ENCODE measurements around the gene ASIC4.
A peak's percentile ranks its signal among the peaks of the same experiment; 100 is the strongest.

ASIC4 gene

GRCh38 chr2:219569635-219570034 lies 55.4 kb downstream of the ASIC4 start:
- no peak overlapping the region for H3K27ac ChIP-seq (ENCODE audit: low read depth, low read length)
- no peak overlapping the region for H2BK120ac ChIP-seq (ENCODE audit: low read depth, low read length)
- H4K5ac ChIP-seq (ENCODE audit: low read length), result no peak overlapping the region
- H3K27me3 ChIP-seq (ENCODE audit: insufficient read depth, low read length, poor library complexity), result no peaks in the 10 kb centered on the region
- H3K79me1 ChIP-seq (ENCODE audit: low read length), result no peaks in the 10 kb centered on the region
- H3K23ac ChIP-seq (ENCODE audit: low read length), result peak overlapping the region; percentile 89
- H3K9ac ChIP-seq (ENCODE audit: low read length), result peak overlapping the region; percentile 97
- no peak overlapping the region for H3K18ac ChIP-seq (ENCODE audit: low read length)
- DNase-seq, result no peak
- no peak overlapping the region for H2BK15ac ChIP-seq (replicated peaks; ENCODE audit: low read depth)
- H3K79me2 ChIP-seq (ENCODE audit: control insufficient read depth, insufficient read depth, low read length), result peaks cover 6% of the 10 kb centered on the region
- H3K4me3 ChIP-seq (ENCODE audit: low read length), result no peak overlapping the region
- WGBS (ENCODE audit: extremely low coverage, insufficient coverage, low lambda C conversion rate), result no CpG with 5 or more reads among the region's 6 CpGs
- no peak overlapping the region for H2AK5ac ChIP-seq (ENCODE audit: low read length)
- no peak overlapping the region for H4K8ac ChIP-seq (ENCODE audit: low read depth, low read length)
- H2BK5ac ChIP-seq (ENCODE audit: low read length), result no peak overlapping the region
- peak overlapping the region; percentile 99 for H3K56ac ChIP-seq (ENCODE audit: low read length)
- peaks cover 5% of the 10 kb centered on the region for H3K4me1 ChIP-seq (ENCODE audit: control insufficient read depth, low read depth, low read length)
- H3K4ac ChIP-seq (ENCODE audit: low read depth, low read length), result no peak overlapping the region
- H3K4me2 ChIP-seq (ENCODE audit: low read length), result peak overlapping the region; percentile 64
- no peaks in the 10 kb centered on the region for H3K36me3 ChIP-seq (ENCODE audit: control insufficient read depth, insufficient read depth, low read length)

GRCh38 chr2:219570194-219570923 lies 56.1 kb downstream of the ASIC4 start:
- Histone ChIP-seq H3K4me2 (ENCODE audit: low read length) (peak overlapping the region; percentile 64), H4K8ac (ENCODE audit: low read depth, low read length) (peak overlapping the region; percentile 59), H3K56ac (ENCODE audit: low read length) (peak overlapping the region; percentile 99), H3K9ac (ENCODE audit: low read length) (peak overlapping the region; percentile 97), H2AK5ac (ENCODE audit: low read length) (no peak overlapping the region), H3K27ac (ENCODE audit: low read depth, low read length) (peak overlapping the region; percentile 96), H3K27me3 (ENCODE audit: insufficient read depth, low read length, poor library complexity) (no peaks in the 10 kb centered on the region), H2BK15ac (replicated peaks; ENCODE audit: low read depth) (no peak overlapping the region), H2BK120ac (ENCODE audit: low read depth, low read length) (peak overlapping the region; percentile 55), H3K79me2 (ENCODE audit: control insufficient read depth, insufficient read depth, low read length) (peaks cover 6% of the 10 kb centered on the region), H3K23ac (ENCODE audit: low read length) (peak overlapping the region; percentile 94), H3K18ac (ENCODE audit: low read length) (peak overlapping the region; percentile 91), H3K79me1 (ENCODE audit: low read length) (no peaks in the 10 kb centered on the region), H3K4ac (ENCODE audit: low read depth, low read length) (peak overlapping the region; percentile 92), H2BK5ac (ENCODE audit: low read length) (no peak overlapping the region), H3K4me1 (ENCODE audit: control insufficient read depth, low read depth, low read length) (peaks cover 5% of the 10 kb centered on the region), H4K5ac (ENCODE audit: low read length) (no peak overlapping the region), H3K4me3 (ENCODE audit: low read length) (peak overlapping the region; percentile 73), H3K36me3 (ENCODE audit: control insufficient read depth, insufficient read depth, low read length) (no peaks in the 10 kb centered on the region)
- WGBS (ENCODE audit: extremely low coverage, insufficient coverage, low lambda C conversion rate), result no CpG with 5 or more reads among the region's 95 CpGs
- no peak for DNase-seq

DNA sequence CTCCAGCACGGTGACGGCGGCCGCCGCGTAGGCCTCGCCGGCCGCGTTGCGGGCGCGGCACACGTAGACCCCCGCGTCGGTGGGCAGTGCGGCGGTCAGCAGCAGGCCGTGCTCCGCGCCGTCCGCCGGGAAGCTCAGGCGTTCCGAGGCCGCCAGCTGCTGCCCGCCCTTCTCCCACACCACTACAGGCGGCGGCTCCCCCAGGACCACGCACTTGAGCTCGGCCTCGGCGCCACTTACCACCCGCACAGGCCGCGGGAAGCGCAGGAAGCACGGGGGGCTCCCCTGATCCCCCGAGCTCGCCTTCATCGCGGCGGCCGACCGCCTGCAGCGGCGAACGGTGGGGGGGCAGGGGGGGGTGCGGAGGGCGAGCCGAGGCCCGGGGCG lies 56.6 kb downstream of the ASIC4 start:
- Histone ChIP-seq H3K4me1 (ENCODE audit: control insufficient read depth, low read depth, low read length) (peaks cover 3% of the 10 kb centered on the region), H3K4me2 (ENCODE audit: low read length) (peak overlapping the region; percentile 64), H2BK120ac (ENCODE audit: low read depth, low read length) (peak overlapping the region; percentile 55), H3K79me1 (ENCODE audit: low read length) (no peaks in the 10 kb centered on the region), H3K36me3 (ENCODE audit: control insufficient read depth, insufficient read depth, low read length) (no peaks in the 10 kb centered on the region), H3K9ac (ENCODE audit: low read length) (peak overlapping the region; percentile 97), H3K4ac (ENCODE audit: low read depth, low read length) (peak overlapping the region; percentile 92), H3K56ac (ENCODE audit: low read length) (peak overlapping the region; percentile 99), H2AK5ac (ENCODE audit: low read length) (no peak overlapping the region), H3K79me2 (ENCODE audit: control insufficient read depth, insufficient read depth, low read length) (peaks cover 6% of the 10 kb centered on the region), H3K18ac (ENCODE audit: low read length) (peak overlapping the region; percentile 91), H3K4me3 (ENCODE audit: low read length) (peak overlapping the region; percentile 73), H2BK15ac (replicated peaks; ENCODE audit: low read depth) (no peak overlapping the region), H4K8ac (ENCODE audit: low read depth, low read length) (peak overlapping the region; percentile 59), H3K27me3 (ENCODE audit: insufficient read depth, low read length, poor library complexity) (no peaks in the 10 kb centered on the region), H3K23ac (ENCODE audit: low read length) (peak overlapping the region; percentile 94), H4K5ac (ENCODE audit: low read length) (no peak overlapping the region), H2BK5ac (ENCODE audit: low read length) (peak overlapping the region; percentile 91), H3K27ac (ENCODE audit: low read depth, low read length) (peak overlapping the region; percentile 96)
- no CpG with 5 or more reads among the region's 55 CpGs for WGBS (ENCODE audit: extremely low coverage, insufficient coverage, low lambda C conversion rate)
- no peak for DNase-seq

DNA sequence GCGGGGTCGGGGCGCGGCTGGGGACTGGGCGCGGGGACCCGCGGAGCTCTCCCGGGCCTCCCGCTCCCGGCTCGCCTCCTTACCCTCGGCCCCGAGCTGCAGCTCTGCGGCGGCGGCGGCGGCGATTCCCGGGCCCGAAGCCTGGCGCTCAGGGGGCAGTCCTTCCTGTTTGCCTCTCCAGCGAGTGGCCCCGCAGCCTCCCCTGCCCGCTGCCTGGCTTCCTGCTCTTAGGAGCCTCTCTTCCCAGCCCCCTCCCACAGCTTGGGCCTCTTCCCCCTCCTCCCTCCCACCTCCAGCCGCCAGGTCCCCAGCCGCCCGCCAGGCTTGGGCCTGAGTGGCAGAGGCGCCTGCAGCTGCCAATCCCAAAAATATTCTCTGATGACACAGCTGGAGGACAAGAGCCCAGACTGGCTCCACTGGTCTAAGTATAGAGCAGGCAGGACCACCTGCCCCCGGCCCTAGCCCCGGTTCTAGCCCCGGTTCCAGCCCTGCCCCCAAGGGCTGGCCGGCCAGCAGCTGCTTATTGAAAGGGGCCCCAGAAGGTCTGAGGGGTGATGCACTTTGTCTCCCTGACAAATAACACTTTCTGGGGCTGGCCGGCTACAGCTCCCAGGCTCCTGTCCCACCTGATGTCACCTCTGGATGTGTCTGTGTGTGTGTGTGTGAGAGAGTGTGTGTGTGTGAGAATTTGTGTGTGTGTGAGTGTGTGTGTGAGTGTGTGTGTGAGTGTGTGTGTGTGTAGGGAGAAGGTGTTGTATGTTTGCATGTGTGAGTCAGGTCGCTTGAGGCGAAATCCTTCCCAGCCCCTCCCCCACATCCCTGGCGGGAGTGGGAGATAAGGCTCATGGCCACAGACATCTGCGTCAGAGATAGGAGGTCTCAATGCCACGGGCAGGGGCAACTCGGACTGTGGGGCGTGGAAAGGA lies 57.3 kb downstream of the ASIC4 start, which contains the start of gene OBSL1:
Gene OBSL1 (minus strand): TSS at position 229 of the 926 bp plus-strand sequence. CDS start 307 bp downstream, outside the sequence.
- Histone ChIP-seq H3K27ac (ENCODE audit: low read depth, low read length) (peak within 1 kb of the TSS; percentile 96), H3K18ac (ENCODE audit: low read length) (peak within 1 kb of the TSS; percentile 92), H3K9ac (ENCODE audit: low read length) (peak within 1 kb of the TSS; percentile 97), H3K56ac (ENCODE audit: low read length) (peak within 1 kb of the TSS; percentile 99), H2AK5ac (ENCODE audit: low read length) (no peak within 1 kb of the TSS), H3K4me3 (ENCODE audit: low read length) (peak within 1 kb of the TSS; percentile 73), H4K5ac (ENCODE audit: low read length) (no peak within 1 kb of the TSS), H3K27me3 (ENCODE audit: insufficient read depth, low read length, poor library complexity) (no peaks in the 10 kb centered on the region), H2BK120ac (ENCODE audit: low read depth, low read length) (peak within 1 kb of the TSS; percentile 56), H3K36me3 (ENCODE audit: control insufficient read depth, insufficient read depth, low read length) (no peaks in the 10 kb centered on the region), H2BK15ac (replicated peaks; ENCODE audit: low read depth) (no peak within 1 kb of the TSS), H2BK5ac (ENCODE audit: low read length) (peak within 1 kb of the TSS; percentile 91), H3K4me2 (ENCODE audit: low read length) (peak within 1 kb of the TSS; percentile 64), H3K4me1 (ENCODE audit: control insufficient read depth, low read depth, low read length) (peaks cover 3% of the 10 kb centered on the region), H3K4ac (ENCODE audit: low read depth, low read length) (peak within 1 kb of the TSS; percentile 92), H4K8ac (ENCODE audit: low read depth, low read length) (peak within 1 kb of the TSS; percentile 59), H3K79me2 (ENCODE audit: control insufficient read depth, insufficient read depth, low read length) (peaks cover 6% of the 10 kb centered on the region), H3K79me1 (ENCODE audit: low read length) (no peaks in the 10 kb centered on the region), H3K23ac (ENCODE audit: low read length) (peak within 1 kb of the TSS; percentile 94)
- DNase-seq, result peak; percentile 97
- no CpG with 5 or more reads among the region's 42 CpGs for WGBS (ENCODE audit: extremely low coverage, insufficient coverage, low lambda C conversion rate)

DNA sequence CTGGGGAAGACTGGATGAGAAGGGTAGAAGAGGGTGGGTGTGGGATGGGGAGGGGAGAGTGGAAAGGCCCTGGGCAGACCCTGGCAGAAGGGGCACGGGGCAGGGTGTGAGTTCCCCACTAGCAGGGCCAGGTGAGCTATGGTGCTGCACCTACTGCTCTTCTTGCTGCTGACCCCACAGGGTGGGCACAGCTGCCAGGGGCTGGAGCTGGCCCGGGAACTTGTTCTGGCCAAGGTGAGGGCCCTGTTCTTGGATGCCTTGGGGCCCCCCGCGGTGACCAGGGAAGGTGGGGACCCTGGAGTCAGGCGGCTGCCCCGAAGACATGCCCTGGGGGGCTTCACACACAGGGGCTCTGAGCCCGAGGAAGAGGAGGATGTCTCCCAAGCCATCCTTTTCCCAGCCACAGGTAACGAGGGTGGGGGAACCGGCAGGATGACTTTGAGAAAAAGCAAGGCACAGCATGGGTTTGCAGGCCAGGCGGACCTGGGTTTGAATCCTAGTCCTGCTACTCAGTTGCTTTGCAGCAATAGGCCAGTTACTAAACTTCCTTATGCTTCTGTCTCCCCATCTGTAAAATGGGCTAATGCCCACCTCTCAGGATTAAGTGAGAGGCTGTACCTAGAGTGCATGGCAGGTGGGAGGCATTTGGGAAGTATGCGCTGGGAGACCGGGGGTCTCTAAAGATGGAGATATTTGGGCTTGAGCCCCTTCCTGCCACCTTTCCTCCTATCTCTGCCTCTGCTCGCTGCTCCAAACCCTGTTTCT lies 58.1 kb downstream of the ASIC4 start, which contains the start of gene INHA:
Gene INHA (plus strand): TSS at position 74 of the 765 bp plus-strand sequence. CDS start 65 bp downstream, at position 139.
- Histone ChIP-seq H3K79me2 (ENCODE audit: control insufficient read depth, insufficient read depth, low read length) (peaks cover 6% of the 10 kb centered on the region), H3K4me2 (ENCODE audit: low read length) (peak within 1 kb of the TSS; percentile 14), H3K23ac (ENCODE audit: low read length) (no peak within 1 kb of the TSS), H2BK120ac (ENCODE audit: low read depth, low read length) (peak within 1 kb of the TSS; percentile 56), H4K8ac (ENCODE audit: low read depth, low read length) (no peak within 1 kb of the TSS), H3K4ac (ENCODE audit: low read depth, low read length) (peak within 1 kb of the TSS; percentile 92), H4K5ac (ENCODE audit: low read length) (no peak within 1 kb of the TSS), H3K56ac (ENCODE audit: low read length) (peak within 1 kb of the TSS; percentile 99), H3K27ac (ENCODE audit: low read depth, low read length) (peak within 1 kb of the TSS; percentile 96), H3K4me3 (ENCODE audit: low read length) (no peak within 1 kb of the TSS), H3K27me3 (ENCODE audit: insufficient read depth, low read length, poor library complexity) (no peaks in the 10 kb centered on the region), H3K36me3 (ENCODE audit: control insufficient read depth, insufficient read depth, low read length) (no peaks in the 10 kb centered on the region), H3K4me1 (ENCODE audit: control insufficient read depth, low read depth, low read length) (peaks cover 3% of the 10 kb centered on the region), H3K9ac (ENCODE audit: low read length) (peak within 1 kb of the TSS; percentile 70), H2BK15ac (replicated peaks; ENCODE audit: low read depth) (no peak within 1 kb of the TSS), H3K18ac (ENCODE audit: low read length) (peak within 1 kb of the TSS; percentile 92), H3K79me1 (ENCODE audit: low read length) (no peaks in the 10 kb centered on the region), H2BK5ac (ENCODE audit: low read length) (peak within 1 kb of the TSS; percentile 18), H2AK5ac (ENCODE audit: low read length) (no peak within 1 kb of the TSS)
- DNase-seq, result no peak
- no CpG with 5 or more reads among the region's 13 CpGs for WGBS (ENCODE audit: extremely low coverage, insufficient coverage, low lambda C conversion rate)
